Body of pancreas (tissue), 4 donors: ENCODE measurements around the gene ZSCAN1.

Experiments used
- CTCF ChIP-seq, 7 experiments: fragments of 450-650 bp in 4 of 7; fragments of 200-600 bp in 3 of 7; sonication (generic) in 3 of 7; IDR thresholded peaks; one replicate each; pipeline ENCODE4 v1.5.1; 2016 to 2019; ENCODE audit warnings: antibody characterized with exemption in 7 of 7
- POLR2A ChIP-seq, 3 donors: fragments of 450-650 bp; IDR thresholded peaks; one replicate each; pipeline ENCODE4 v1.6.1; 2016; ENCODE audit warnings: antibody characterized with exemption in 3 of 3, mild to moderate bottlenecking in 2 of 3

- TF ChIP-seq CTCF (IDR thresholded peaks at IDR 0.05) = no peak
- TF ChIP-seq POLR2A (IDR thresholded peaks at IDR 0.05) = no peak
These were observed 30.5 kb upstream of the ZSCAN1 start for GRCh38 chr19:58003174-58003828.
